GM18868 (cell line): ENCODE data around the gene DIPK1A.
A peak's percentile ranks its signal among the peaks of the same experiment; 100 is the strongest.
"Not testable (repeated sequence)": the region's sequence is repeated elsewhere in the genome, so short reads cannot be mapped to it uniquely, and the experiment has no call there.

ENCODE experiments used
- ATAC-seq: cut with Tn5 transposase; IDR thresholded peaks from one replicate; pipeline ENCODE4 v1.9.1; 2021; ENCODE audit warnings: mild to moderate bottlenecking, moderate library complexity; ENCODE audit not compliant: unreplicated experiment

Gene DIPK1A

DNA sequence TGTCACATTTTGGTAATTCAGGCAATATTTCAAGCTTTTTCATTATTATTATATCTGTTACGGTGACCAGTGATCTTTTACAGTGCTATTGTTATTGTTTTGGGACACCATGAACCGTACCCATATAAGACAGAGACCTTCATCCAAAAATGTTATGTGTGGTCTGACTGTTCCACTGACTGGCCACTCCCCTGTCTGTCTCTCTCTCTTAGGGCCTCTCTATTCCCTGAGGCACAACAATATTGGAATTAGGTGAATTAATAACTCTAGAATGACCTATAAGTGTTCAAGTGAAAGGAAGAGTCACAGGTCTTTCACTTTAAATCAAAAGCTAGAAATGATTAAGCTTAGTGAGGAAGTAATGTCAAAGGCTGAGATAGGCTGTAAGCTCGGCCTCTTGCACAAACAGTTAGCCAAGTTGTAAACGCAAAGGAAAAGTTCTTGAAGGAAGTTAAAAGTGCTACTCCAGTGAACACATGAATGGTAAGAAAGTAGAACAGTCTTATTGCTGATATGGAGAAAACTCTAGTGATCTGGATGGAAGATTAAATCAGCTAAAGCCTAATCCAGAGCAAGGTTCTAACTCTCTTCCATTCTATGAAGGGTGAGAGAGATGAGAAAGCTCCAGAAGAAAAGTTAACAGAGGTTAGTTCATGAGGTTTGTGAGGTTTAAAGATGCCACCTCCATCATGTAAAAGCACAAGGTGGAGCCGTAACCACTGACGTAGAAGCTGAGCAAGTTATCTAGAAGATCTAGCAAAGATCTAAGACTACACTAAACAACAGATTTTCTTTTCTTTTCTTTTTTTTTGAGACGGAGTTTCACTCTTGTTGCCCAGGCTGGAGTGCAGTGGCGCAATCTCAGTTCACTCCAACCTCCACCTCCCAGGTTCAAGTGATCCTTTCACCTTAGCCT lies 19.7 kb upstream of the DIPK1A start:
- ATAC-seq, result no peak

DNA sequence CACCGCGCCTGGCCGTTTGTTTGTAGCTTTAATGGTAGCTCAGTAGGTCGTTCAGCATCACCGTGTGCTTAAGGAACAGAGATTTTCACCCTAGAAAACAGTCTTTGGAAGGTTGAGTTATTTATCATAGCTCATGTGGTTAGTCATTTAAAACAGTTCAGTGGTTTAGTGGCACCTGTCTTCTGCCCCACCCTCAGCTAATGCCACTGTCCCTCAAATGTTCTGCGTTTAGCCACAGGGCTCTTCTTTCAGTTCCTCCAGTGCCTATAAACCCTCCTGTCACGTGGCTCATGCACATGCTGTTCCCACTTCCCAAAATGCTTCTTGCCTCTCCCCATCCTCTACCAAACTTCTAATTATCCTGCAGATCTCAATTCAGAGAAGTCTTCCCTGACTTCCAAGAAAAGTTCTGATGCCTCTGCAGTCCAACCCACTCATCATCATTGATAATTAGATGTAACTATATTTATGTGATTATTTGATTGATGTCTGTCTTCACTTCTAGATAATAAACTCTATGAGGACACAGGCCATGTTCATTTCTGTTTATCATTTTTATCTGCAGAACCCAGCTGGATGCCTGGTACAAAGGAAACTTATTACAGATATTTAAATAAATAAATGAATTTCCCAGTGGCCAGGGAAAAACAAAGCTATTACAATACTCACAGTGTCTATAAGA lies 14.4 kb upstream of the DIPK1A start:
- peak; percentile 67 for ATAC-seq

DNA sequence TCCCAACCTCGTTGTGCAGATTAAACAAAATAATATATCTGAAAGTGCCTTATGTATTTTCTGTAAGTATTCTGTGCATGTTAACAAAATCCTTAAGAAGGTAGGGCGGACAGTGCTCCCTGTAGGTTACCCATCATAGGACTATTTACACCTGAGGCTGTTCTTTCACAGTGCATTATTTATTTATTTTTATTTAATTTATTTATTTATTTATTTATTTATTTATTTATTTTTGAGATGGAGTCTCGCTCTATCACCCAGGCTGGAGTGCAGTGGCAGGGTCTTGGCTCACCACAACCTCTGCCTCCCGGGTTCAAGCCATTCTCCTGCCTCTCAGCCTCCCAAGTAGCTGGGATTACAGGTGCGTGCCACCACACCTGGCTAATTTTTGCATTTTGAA lies 12.8 kb upstream of the DIPK1A start:
- not testable (repeated sequence) for ATAC-seq

DNA sequence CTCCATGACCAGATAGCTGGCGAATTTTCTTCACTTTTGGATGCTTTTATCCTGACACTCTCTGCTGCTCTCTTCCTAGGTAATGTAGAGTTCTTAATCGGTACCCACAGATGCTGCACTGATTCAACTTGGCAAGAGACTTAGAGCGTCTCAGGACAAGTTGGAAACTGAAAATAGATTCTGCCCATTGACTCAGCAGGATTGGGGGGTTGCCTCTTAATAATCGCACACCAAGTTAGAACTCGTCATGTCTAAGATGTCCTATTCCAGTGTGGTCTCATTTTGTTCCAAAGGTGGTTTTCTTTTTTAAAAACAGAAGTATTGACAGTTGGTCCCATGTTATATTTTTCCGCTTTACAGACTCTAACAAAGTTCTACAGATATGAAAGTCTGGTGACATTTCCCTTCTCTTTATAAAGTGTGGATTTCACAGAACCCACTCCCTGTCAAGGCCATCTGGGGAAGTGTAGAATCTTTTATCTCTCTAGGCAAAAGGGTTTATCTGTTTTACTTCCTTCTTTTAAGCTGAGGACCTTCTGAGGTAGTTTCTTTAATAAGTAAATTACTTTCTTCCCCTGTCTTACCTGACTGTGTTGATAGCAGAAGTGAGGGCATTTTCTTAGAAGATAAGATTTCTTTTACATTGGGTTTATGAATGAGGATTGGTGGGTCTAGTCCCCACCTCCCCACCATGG lies 12.1 kb upstream of the DIPK1A start:
- ATAC-seq, result no peak

DNA sequence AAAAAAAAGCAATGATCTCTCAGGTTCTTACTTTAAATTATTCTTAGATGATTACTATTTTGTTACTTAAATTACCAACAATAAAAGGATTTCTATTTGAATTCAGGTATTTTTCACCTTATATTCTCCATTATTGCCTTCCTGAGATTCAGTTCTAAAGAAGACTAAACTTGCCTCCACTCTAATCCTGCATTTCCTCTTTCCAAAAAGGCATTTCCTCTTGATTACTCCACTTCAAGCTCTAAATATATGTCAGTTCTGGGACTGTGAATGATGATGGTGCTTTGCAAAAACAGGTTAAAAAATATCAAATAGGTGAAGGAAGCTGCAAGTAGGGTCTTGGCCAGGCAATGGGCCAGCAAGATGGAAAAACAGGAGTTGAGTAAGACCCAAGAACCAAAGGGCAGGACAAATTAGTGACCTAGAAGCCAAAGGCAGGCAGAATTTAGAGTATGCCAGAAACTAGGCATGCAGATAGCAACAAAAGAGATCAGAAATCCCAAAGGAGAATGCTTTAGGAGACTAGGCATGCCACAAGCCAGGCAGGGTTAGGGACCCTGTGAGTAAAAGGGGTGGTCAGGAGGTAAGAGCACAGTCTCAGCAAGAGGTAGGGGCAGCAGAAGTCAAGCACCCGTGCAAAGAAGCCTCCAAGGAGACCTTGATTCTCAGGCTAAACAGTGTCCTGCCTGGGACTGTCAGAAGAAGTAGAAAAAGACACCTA lies 11.3 kb upstream of the DIPK1A start:
- no peak for ATAC-seq

DNA sequence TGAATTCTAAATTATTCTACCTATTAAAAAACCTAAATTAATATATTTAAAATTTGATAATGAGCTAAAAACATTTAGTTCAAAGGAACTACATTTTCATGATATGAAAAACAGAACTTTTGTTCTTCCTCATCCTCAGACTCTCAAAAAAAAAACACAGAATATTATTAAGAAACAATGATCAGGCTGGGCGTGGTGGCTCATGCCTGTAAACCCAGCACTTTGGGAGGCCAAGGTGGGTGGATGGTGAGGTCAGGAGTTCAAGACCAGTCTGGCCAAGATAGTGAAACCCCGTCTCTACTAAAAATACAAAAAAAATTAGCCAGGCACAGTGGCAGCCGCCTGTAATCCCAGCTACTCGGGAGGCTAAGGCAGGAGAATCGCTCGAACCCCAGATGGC lies 10.7 kb upstream of the DIPK1A start:
- ATAC-seq, result not testable (repeated sequence)

DNA sequence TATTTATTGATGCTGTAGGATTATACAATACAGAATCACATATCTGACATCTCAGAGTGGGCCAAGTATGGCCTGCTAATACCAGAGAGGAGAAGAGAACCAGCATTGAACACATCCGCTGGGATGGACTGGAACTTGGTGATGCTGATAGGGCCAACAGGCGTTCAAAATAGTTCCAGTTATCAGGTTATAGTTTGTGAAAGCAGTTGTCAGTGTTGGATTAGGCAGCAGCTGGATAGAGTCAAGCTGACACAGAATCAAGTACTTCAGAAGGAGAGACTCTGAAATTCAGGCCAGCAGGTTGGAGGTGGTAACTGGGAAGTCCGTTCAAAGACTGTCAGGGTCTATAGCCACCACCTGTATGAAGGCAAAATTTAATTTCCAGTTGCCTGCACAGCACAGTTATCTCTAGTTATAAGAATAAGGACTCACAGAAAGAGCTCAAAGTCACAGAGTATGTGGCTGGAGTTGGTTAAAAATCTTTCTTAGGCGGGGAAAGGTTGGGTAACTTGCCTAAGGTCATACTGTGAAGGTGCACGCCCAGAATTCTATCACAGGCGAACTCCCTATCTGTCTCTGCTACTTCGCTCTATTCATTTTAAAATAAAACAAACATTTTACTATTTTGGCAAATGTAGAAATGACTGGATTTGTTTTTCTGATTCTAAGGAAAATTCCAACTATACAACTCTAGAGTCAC lies 9.9 kb upstream of the DIPK1A start:
- no peak for ATAC-seq

DNA sequence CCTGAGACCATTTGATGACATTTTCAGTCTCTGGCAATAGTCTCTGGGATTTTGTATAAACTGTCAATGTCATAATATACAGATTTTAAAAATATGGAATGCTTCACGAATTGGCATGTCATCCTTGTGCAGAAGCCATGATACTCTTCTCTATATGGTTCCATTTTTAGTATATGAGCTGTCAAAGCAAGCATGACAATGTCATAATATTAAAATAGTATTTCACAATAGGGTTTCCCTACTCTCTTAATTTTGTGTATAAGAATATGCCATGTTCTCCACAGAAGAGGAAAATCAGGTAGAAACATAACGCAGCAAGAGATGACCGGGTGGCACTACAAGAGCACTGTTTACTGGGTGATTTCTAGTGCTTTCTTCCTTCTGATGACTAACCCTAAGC lies 8.3 kb upstream of the DIPK1A start:
- no peak for ATAC-seq

DNA sequence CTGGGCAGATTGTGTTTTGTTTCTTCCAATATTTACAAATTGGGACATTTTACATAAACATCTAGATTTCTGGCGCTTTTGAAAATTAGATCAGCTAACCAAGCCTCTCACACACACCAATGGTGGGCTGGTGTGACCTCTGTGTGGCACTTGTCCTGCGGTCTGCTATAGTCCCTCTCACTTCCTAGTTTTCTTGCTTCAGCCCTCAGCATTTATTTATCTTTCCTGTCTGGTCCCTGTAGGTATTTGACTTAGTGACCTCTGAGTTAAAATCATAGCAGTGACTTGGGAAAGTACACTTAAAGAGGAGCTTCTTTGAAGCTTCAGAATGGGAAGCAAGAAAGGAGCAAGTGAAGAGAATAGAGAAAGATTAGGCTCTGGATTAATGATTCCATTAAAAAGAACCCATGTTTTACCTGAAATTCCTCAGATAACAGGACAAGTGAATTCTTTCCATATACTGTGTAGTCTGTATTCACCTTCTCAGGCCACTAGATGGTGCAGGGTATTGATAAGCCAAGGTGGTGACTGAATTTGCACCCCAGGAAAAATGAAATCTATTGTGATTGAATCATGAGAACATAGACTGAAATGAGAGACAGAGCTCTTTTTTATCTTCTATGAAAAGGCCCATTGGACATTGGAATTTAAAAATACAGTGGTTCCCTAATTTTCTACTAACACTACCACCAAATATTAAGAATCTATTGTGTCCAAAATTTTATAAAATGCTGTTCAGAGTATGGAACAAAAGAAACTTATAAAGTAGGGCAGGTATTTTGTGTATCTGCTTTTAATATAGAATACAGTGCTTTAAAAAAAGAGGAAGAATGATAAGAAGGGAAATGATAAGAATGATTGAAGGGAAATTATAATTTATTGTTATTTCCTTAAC lies 7.1 kb upstream of the DIPK1A start:
- peak; percentile 40 for ATAC-seq

DNA sequence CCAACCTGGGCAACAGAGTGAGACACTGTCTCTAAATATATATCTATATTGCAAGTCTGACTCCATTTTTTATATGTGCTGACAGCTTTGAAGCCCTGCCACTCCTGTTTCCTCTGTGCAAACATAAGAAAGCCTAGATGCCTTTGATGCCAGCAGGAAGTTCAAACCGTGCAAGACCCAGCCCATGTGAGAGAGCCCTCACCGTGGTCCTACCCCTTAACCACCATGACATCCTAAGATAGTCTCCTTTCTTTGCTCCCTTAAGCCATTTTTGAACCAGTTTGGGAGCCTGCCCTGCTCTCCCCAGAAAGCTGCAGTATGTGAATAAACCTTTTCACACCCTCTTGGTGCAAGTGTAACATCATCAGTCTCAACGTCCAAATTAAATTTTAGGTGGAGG lies 3.7 kb upstream of the DIPK1A start:
- no peak for ATAC-seq

DNA sequence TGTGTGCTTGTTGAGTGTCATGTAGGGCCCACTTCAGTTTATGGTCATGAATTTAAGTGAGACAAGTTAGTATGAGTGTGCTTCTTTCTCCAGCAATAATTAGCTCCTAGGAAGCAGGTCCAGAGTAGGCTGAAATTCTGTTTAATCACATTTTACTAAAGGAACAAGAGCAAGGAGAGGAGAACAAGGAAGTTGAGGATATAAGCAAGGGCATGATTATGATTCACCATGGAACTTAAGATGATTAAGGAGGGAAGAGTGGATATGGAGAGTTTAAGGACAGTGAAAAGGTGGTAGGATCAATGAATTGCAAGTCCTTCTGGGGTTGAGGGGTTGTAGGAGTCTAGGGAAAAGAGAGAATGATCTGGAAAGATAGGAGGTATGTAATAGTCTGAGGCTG lies 3.1 kb upstream of the DIPK1A start:
- no peak for ATAC-seq

DNA sequence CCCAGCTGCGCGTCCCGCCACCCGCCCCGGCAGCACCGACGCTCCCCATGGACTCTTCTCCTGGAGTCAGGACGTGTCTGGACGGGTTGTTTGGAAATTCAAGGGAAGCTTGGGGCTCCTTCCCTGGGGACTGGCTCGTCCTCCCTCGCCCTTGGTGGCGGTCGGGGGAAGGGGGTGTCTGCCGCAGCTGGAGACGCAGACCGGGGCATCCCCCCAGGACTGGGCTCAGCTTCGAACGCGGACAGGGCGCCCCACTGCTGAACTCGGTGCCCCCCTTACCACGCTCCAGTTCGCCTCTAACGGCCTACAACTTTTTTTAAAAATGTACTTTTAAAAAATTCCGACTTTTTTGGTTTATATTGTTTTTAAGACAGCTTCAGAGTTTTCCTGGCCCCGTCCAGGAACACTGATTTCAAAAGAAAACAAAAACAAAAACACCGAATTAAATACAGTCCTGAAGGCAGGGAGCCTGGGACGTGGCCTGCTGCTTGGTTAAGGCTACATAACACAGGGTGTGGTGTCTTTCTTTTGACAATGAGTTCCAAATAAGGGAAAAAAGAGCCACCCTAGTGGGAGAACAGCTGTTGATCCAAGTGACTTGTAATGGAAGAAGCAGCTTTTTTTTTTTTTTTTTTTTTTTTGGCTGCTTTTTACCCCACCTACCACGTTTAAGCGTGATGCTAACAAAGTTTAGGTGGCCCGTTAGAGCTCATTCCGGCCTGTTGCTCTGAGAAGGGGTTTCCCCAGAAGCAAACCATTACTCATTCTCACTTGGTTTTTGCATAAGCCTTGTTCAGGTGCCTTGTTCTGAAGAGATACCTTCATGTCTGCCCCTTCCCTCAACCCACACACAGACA lies 862 bp upstream of the DIPK1A start:
- ATAC-seq, result peak; percentile 55

DNA sequence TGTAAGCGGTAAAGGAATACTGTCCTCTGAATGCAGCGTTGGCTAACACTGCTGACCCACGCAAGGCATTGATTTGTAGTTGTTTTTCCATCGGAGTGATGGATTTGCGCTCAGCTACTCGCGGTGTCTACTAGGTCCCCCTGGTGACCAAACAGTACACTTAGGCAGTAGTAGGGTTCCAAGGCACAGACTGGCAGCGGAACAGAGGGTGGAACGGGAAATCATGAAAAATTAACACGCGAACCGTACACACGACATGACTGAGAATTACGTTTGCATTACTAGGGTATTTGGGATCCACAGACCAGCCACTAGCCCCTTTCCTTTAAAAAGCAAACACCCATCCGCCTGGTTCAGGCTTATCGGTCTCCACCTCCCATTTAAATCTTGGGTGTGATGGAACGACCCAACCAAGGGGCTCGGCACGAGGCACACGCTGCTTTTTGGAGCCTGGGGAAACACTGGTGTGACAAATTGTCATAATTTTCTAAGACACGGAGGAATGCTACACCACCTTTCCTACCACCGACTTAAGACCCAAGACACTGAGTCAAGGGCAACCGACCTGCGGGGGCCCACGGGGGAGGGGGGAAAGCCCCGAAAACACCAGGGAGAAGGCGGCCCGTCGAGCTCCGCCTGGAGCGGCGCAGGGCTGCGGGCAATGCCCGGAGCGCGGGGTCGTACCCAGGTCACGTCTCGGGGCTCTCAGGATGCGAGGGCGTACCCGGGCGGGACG lies 699 bp downstream of the DIPK1A start:
- ATAC-seq, result peak; percentile 44

DNA sequence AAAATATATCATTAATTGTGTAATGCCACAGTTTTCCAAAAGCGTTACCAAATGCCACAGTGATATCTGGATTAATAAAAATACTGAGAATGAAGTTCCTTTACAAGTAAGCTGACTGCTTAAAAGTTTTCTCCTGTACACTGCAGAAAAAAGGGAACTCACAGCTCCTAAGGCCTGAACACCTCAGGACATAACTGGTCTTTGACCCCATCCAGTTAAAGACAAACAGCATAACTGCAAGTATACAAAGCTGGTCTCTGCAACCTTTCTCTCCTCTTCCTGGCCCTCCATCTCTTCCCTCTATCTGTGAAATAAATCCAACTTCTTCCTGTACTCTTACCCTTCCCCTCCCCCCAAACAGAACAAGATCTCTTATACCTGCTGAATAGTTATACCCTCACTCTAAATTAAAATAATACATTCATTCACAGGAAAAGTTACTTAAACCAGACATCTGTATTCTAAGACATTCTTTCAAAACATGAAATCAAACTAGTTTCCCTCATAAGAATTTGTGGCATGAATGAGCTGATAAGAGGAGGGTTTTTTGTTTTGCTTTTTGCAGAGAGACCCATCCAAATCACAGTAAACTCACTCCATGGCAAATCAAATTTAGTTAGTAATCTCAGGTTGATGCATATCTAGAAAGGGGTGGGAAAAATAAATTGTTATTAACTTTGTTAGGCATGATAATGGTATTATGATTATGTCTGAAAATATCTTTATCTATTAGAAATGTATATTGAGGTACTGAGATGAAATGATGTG lies 2.9 kb downstream of the DIPK1A start:
- no peak for ATAC-seq

DNA sequence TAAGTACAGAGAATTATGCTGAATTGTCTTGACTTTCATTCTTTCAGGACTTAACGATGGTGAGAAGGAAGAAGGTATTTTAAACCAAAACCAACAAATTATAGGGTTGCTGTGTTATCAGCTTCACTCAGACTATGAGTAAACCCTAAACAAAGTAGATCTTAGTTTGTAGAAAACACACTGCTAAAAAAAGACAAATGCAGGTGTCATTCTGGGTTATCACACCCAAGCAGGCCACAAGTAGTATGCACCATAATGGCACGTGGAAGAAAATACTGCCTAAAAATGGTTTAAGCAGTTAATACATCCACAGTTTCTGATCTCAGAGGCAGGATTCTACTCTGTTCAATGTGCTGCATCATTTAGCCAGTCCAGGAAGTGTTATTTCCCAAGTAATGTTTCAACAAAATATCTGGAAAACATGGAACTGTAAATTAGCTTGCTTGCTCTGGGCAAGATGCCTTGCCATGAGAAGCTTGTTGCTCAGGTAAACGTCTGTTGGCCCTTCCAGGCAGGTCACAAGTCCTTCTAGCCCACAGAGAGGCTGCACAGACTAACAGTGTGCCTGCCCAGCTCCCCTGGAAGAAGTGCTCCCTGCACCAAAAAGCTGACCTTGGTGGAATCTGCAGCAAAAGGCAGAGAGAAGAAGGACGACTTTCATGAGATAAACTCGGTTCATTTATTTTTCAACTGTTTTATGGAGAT lies 4.1 kb downstream of the DIPK1A start:
- ATAC-seq, result peak; percentile 17

DNA sequence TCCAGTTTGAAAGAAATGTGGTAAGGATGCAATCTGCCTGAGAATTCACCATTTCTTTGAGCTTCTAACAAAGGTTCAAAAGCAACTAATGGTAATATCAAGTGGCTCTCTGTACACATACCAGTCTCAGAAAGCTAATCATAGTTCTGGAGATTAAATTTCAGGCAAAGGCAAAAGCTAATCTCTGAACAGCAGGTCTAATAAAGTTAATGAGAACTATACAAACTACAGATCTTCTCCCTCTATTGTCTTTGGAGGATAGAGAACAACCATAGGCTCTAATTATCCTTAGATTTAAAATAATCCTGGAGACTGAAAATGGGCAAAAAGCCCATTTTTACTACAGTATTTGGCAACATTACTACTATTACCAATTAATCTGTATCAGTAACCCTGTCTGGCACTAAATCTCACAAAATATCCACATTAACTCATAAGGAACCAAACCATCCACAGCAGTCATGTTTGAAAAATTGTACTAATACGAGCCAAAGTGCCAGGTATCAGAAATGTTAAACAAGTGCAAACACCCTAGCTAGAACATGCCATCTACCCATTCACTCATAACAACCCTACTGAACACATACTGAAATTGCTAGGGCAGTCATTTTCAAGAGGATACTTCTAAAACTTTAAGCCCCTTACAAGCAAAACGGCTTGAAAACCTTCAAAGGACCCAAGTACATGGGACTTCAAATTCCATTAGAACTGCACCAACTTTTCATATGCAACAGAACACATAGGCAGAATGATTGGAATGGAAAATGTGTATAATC lies 4.8 kb downstream of the DIPK1A start:
- ATAC-seq, result no peak
